T-helper 17 cell (primary cell): Measurements from ENCODE around the gene LGALS9C. TPM values are rescaled to one million over a fixed set of nuclear protein-coding genes. Genes with fewer than 3 reads are reported as not detected.
"Not testable (repeated sequence)": the region's sequence is repeated elsewhere in the genome, so short reads cannot be mapped to it uniquely, and the experiment has no call there.

Source experiments
- ATAC-seq: fragments of 150-1000 bp; cut with Tn5 transposase; 2 replicates; pipeline ENCODE4 v1.10.0; 2021; ENCODE audit warnings: mild to moderate bottlenecking, moderate library complexity
- DNase-seq, 3 donors: peaks; one replicate each; pipeline versions ENCODE4 v3.0.0 to v3.0.0-alpha.2; 2020 to 2021
- H3K9me3 ChIP-seq: one replicate; pipeline ENCODE4 v1.7.0; 2013; ENCODE audit warnings: low read length, mild to moderate bottlenecking; ENCODE audit not compliant: control insufficient read depth, poor library complexity, severe bottlenecking
- H3K27ac Mint-ChIP-seq: one replicate; pipeline ENCODE4 v1.8.0; 2022; ENCODE audit warnings: mild to moderate bottlenecking, moderate library complexity, mixed read lengths
- H3K27me3 Mint-ChIP-seq: one replicate; pipeline ENCODE4 v1.8.0; 2022; ENCODE audit warnings: mixed read lengths
- H3K36me3 Mint-ChIP-seq: one replicate; pipeline ENCODE4 v1.8.0; 2022; ENCODE audit warnings: low read depth, mixed read lengths
- H3K4me1 Mint-ChIP-seq: one replicate; pipeline ENCODE4 v1.8.0; 2022; ENCODE audit warnings: mild to moderate bottlenecking, mixed read lengths
- H3K4me3 Mint-ChIP-seq: one replicate; pipeline ENCODE4 v1.8.0; 2022; ENCODE audit warnings: mild to moderate bottlenecking, moderate library complexity, mixed read lengths
- total RNA-seq, 4 donors: library from RNA in 2 of 4; stranded (reverse) in 2 of 4; gene quantifications; one replicate each; pipeline ENCODE4 v1.2.3 and lab custom pipeline; 2022 to 2026

LGALS9C gene
- total RNA-seq, 2 donors from 2014 or later = not detected

GRCh38 chr17:18490016-18490415, 13.4 kb downstream of the LGALS9C start:
- not testable (repeated sequence) for H3K9me3 ChIP-seq, ATAC-seq, H3K27me3 Mint-ChIP-seq, DNase-seq, H3K36me3 Mint-ChIP-seq, H3K4me3 Mint-ChIP-seq, H3K4me1 Mint-ChIP-seq, H3K27ac Mint-ChIP-seq

- H3K9me3 ChIP-seq, H3K36me3 Mint-ChIP-seq, H3K4me1 Mint-ChIP-seq, DNase-seq, H3K27me3 Mint-ChIP-seq, H3K27ac Mint-ChIP-seq: not testable (repeated sequence)
- ATAC-seq = peak; percentile 74
- peak overlapping the region; percentile 41 for H3K4me3 Mint-ChIP-seq
Observed at GRCh38 chr17:18492712-18493480, 16.3 kb downstream of the LGALS9C start.

GRCh38 chr17:18494250-18494768, 17.7 kb downstream of the LGALS9C start:
- H3K4me1 Mint-ChIP-seq, H3K27ac Mint-ChIP-seq, H3K4me3 Mint-ChIP-seq, H3K9me3 ChIP-seq, ATAC-seq, DNase-seq, H3K36me3 Mint-ChIP-seq, H3K27me3 Mint-ChIP-seq: not testable (repeated sequence)

GRCh38 chr17:18497044-18497443, 20.5 kb downstream of the LGALS9C start:
- H3K27ac Mint-ChIP-seq, ATAC-seq, H3K9me3 ChIP-seq, H3K4me3 Mint-ChIP-seq, H3K27me3 Mint-ChIP-seq, H3K36me3 Mint-ChIP-seq, DNase-seq, H3K4me1 Mint-ChIP-seq: not testable (repeated sequence)

GRCh38 chr17:18499100-18499499, 22.5 kb downstream of the LGALS9C start:
- not testable (repeated sequence) for H3K9me3 ChIP-seq, H3K4me1 Mint-ChIP-seq, ATAC-seq, H3K4me3 Mint-ChIP-seq, H3K27ac Mint-ChIP-seq, DNase-seq, H3K27me3 Mint-ChIP-seq, H3K36me3 Mint-ChIP-seq

- ATAC-seq, H3K27ac Mint-ChIP-seq, DNase-seq, H3K4me3 Mint-ChIP-seq, H3K9me3 ChIP-seq, H3K4me1 Mint-ChIP-seq, H3K27me3 Mint-ChIP-seq, H3K36me3 Mint-ChIP-seq: not testable (repeated sequence)
Observed at GRCh38 chr17:18499756-18500155, 23.2 kb downstream of the LGALS9C start.

GRCh38 chr17:18500281-18500680, 23.7 kb downstream of the LGALS9C start:
- not testable (repeated sequence) for H3K4me3 Mint-ChIP-seq, H3K36me3 Mint-ChIP-seq, H3K9me3 ChIP-seq, H3K27me3 Mint-ChIP-seq, H3K4me1 Mint-ChIP-seq, ATAC-seq, DNase-seq, H3K27ac Mint-ChIP-seq

- not testable (repeated sequence) for H3K4me1 Mint-ChIP-seq, DNase-seq, H3K27ac Mint-ChIP-seq, H3K4me3 Mint-ChIP-seq, ATAC-seq, H3K36me3 Mint-ChIP-seq, H3K27me3 Mint-ChIP-seq, H3K9me3 ChIP-seq
Observed at GRCh38 chr17:18500816-18501215, 24.2 kb downstream of the LGALS9C start.

GRCh38 chr17:18503221-18503620, 26.6 kb downstream of the LGALS9C start:
- not testable (repeated sequence) for H3K36me3 Mint-ChIP-seq, DNase-seq, H3K27me3 Mint-ChIP-seq, ATAC-seq, H3K4me3 Mint-ChIP-seq, H3K9me3 ChIP-seq, H3K4me1 Mint-ChIP-seq, H3K27ac Mint-ChIP-seq

- not testable (repeated sequence) for ATAC-seq, H3K4me3 Mint-ChIP-seq, DNase-seq, H3K27me3 Mint-ChIP-seq, H3K27ac Mint-ChIP-seq, H3K4me1 Mint-ChIP-seq, H3K9me3 ChIP-seq, H3K36me3 Mint-ChIP-seq
Observed at GRCh38 chr17:18507729-18508128, 31.1 kb downstream of the LGALS9C start.

GRCh38 chr17:18508667-18509066, 32.1 kb downstream of the LGALS9C start:
- not testable (repeated sequence) for H3K4me1 Mint-ChIP-seq

GRCh38 chr17:18521100-18521499, 44.5 kb downstream of the LGALS9C start:
- not testable (repeated sequence) for H3K4me1 Mint-ChIP-seq

More at GRCh38 chr17:18508667-18509066, 32.1 kb downstream of the LGALS9C start:
- H3K27me3 Mint-ChIP-seq, ATAC-seq, H3K36me3 Mint-ChIP-seq, DNase-seq, H3K9me3 ChIP-seq, H3K4me3 Mint-ChIP-seq, H3K27ac Mint-ChIP-seq: not testable (repeated sequence)

GRCh38 chr17:18525015-18525414, 48.4 kb downstream of the LGALS9C start:
- DNase-seq, ATAC-seq, H3K36me3 Mint-ChIP-seq, H3K4me3 Mint-ChIP-seq, H3K9me3 ChIP-seq, H3K27me3 Mint-ChIP-seq, H3K27ac Mint-ChIP-seq, H3K4me1 Mint-ChIP-seq: not testable (repeated sequence)

More at GRCh38 chr17:18521100-18521499, 44.5 kb downstream of the LGALS9C start:
- H3K27ac Mint-ChIP-seq, DNase-seq, H3K36me3 Mint-ChIP-seq, H3K27me3 Mint-ChIP-seq, H3K9me3 ChIP-seq, H3K4me3 Mint-ChIP-seq, ATAC-seq: not testable (repeated sequence)
